Stomach (tissue), 4 donors: ENCODE measurements around the gene FAAP100.

Source experiments
- EP300 ChIP-seq: sonication (generic); formaldehyde crosslinking; IDR thresholded peaks from one replicate; pipeline ENCODE4 v1.6.1; 2017; ENCODE audit warnings: antibody characterized with exemption
- POLR2A ChIP-seq, 4 donors: fragments of 450-650 bp; IDR thresholded peaks; one replicate each; pipeline ENCODE4 v1.6.1; 2016; ENCODE audit warnings: antibody characterized with exemption in 4 of 4, control low read depth in 2 of 4, mild to moderate bottlenecking in 1 of 4, moderate library complexity in 1 of 4
- POLR2AphosphoS5 ChIP-seq, 3 donors: sonication (generic); formaldehyde crosslinking; IDR thresholded peaks; one replicate each; pipeline ENCODE4 v1.6.1; 2016; ENCODE audit warnings: antibody characterized with exemption in 3 of 3
- TF ChIP-seq, protein P1 (sequence below), 7 experiments: fragments of 450-650 bp in 4 of 7; fragments of 200-600 bp in 3 of 7; sonication (generic) in 3 of 7; IDR thresholded peaks; one replicate each; pipeline ENCODE4 v1.5.1; 2016 to 2019; ENCODE audit warnings: antibody characterized with exemption in 7 of 7, control low read depth in 2 of 7, mild to moderate bottlenecking in 1 of 7

DNA sequence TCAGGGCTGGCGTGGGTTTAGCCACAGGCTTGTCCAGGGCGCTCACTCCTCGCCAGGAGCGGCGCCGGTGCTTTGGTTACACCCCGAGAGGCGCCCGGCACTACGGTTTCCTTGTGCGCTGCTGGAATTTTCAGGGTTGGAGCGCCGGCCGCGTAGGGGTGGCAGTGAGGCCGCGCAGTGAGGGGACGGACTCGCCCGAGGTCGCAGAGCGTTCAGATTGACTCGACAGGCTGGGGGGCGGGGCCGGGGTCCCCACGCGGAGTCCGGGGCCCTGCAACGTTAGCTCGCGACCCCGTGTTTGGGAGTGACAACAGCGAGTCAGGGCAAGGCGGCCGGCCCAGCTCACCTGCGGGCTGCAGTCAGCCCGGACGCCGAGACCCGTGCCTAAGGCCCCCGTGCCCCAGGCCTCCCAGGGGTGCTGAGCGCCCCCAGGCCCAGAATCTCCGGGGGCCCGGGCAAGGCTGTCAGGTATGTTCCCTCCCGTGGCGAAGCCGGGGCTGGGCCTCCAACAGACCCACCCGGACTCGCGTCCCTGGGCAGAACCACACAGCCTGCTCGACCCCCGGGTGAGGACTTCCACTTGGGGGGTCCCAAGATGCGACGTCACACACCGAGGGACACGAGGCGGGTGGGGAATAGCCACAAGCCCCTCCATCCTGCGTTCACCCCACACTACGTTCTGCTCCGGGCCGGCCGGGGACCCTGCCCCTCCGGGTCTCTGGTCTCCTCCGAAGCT is 38.2 kb downstream of the FAAP100 start:
- TF ChIP-seq POLR2A (IDR thresholded peaks at IDR 0.05) (no peak), POLR2AphosphoS5 (IDR thresholded peaks at IDR 0.05) (peak in 2 of 3 donors; percentile 40 to 78), EP300 (no peak)
- TF ChIP-seq, protein P1, sequence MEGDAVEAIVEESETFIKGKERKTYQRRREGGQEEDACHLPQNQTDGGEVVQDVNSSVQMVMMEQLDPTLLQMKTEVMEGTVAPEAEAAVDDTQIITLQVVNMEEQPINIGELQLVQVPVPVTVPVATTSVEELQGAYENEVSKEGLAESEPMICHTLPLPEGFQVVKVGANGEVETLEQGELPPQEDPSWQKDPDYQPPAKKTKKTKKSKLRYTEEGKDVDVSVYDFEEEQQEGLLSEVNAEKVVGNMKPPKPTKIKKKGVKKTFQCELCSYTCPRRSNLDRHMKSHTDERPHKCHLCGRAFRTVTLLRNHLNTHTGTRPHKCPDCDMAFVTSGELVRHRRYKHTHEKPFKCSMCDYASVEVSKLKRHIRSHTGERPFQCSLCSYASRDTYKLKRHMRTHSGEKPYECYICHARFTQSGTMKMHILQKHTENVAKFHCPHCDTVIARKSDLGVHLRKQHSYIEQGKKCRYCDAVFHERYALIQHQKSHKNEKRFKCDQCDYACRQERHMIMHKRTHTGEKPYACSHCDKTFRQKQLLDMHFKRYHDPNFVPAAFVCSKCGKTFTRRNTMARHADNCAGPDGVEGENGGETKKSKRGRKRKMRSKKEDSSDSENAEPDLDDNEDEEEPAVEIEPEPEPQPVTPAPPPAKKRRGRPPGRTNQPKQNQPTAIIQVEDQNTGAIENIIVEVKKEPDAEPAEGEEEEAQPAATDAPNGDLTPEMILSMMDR (IDR thresholded peaks at IDR 0.05), result no peak
